ENCODE data around the gene IVD.

IVD gene

GRCh38 chr15:40382580-40383456 is 22.8 kb upstream of the IVD start, which contains the start of gene KNSTRN:
TSS of gene KNSTRN (plus strand) at chr15:40382721. CDS start at chr15:40382836, 115 bp downstream.
- 8% methylated on average over 50 of the region's 57 CpGs for WGBS (ENCODE audit: insufficient coverage)
- DNase-seq, result peak; percentile 93 to 96 (median 95)
- peak within 1 kb of the TSS; percentile 54 to 83 for H3K27ac ChIP-seq (ENCODE audit: insufficient read depth in 1 of 2, low read depth in 1 of 2, low read length in 2 of 2, poor library complexity in 1 of 2, severe bottlenecking in 2 of 2)
- no peaks in the 10 kb centered on the region for H3K27me3 ChIP-seq (replicated peaks in 2 of 5; ENCODE audit: control insufficient read depth in 4 of 5, insufficient read depth in 5 of 5, low read length in 4 of 5)
- H3K36me3 ChIP-seq (ENCODE audit: control insufficient read depth in 4 of 4, insufficient read depth in 4 of 4, low read length in 3 of 4), result peaks cover 10 to 30% (median 16%) of the 10 kb centered on the region in 4 experiments
- CTCF ChIA-PET, result interaction anchor here (0.7 to 4.5 kb wide), 9 partner anchors 9 to 312 kb away, joined by 3 to 33 read pairs (median 4); partner anchors contain the start of gene RAD51
- H3K4me3 ChIP-seq (ENCODE audit: control insufficient read depth in 1 of 7, extremely low read depth in 1 of 7, insufficient read depth in 4 of 7, low read depth in 2 of 7, low read length in 6 of 7), result peak within 1 kb of the TSS; percentile 78 to 97 (median 93)
- peaks cover 5 to 21% (median 14%) of the 10 kb centered on the region in 4 experiments for H3K4me1 ChIP-seq (ENCODE audit: control extremely low read depth in 1 of 4, control insufficient read depth in 4 of 4, insufficient read depth in 4 of 4, low read length in 3 of 4)
- no peaks in the 10 kb centered on the region for H3K9me3 ChIP-seq (ENCODE audit: control extremely low read depth in 1 of 5, control insufficient read depth in 4 of 5, insufficient read depth in 2 of 5, low read depth in 1 of 5, low read length in 4 of 5)
- POLR2A ChIA-PET, result interaction anchor here (1.0 kb wide), 1 partner anchor 14 kb away, joined by 3 read pairs; no protein-coding TSS in a partner anchor

- H3K9me3 ChIP-seq (ENCODE audit: control extremely low read depth in 1 of 5, control insufficient read depth in 4 of 5, insufficient read depth in 2 of 5, low read depth in 1 of 5, low read length in 4 of 5), result no peaks in the 10 kb centered on the region
- CTCF ChIA-PET, result interaction anchor here (1.1 to 2.0 kb wide), 6 partner anchors 11 to 20 kb away, joined by 3 to 4 read pairs (median 3); partner anchors contain the start of gene IVD
- no peak overlapping the region for H3K4me3 ChIP-seq (ENCODE audit: control insufficient read depth in 1 of 7, extremely low read depth in 1 of 7, insufficient read depth in 4 of 7, low read depth in 2 of 7, low read length in 6 of 7)
- H3K27ac ChIP-seq (ENCODE audit: insufficient read depth in 1 of 2, low read depth in 1 of 2, low read length in 2 of 2, poor library complexity in 1 of 2, severe bottlenecking in 2 of 2), result no peak overlapping the region
- H3K27me3 ChIP-seq (replicated peaks in 2 of 5; ENCODE audit: control insufficient read depth in 4 of 5, insufficient read depth in 5 of 5, low read length in 4 of 5), result no peaks in the 10 kb centered on the region
- H3K36me3 ChIP-seq (ENCODE audit: control insufficient read depth in 4 of 4, insufficient read depth in 4 of 4, low read length in 3 of 4), result peaks cover 19 to 59% (median 30%) of the 10 kb centered on the region in 4 experiments
- no peak for DNase-seq
- 100% methylated on average over 2 of the region's 3 CpGs for WGBS (ENCODE audit: insufficient coverage)
- POLR2A ChIA-PET, result no interaction called here
- H3K4me1 ChIP-seq (ENCODE audit: control extremely low read depth in 1 of 4, control insufficient read depth in 4 of 4, insufficient read depth in 4 of 4, low read length in 3 of 4), result peaks cover 5 to 21% (median 12%) of the 10 kb centered on the region in 4 experiments
Observed at GRCh38 chr15:40386480-40386879, 19.1 kb upstream of the IVD start.

GRCh38 chr15:40388941-40389823 is 16.4 kb upstream of the IVD start:
- ChIA-PET POLR2A (interaction anchor here (0.7 kb wide), 1 partner anchor 26 kb away, joined by 3 read pairs; no protein-coding TSS in a partner anchor), CTCF (interaction anchor here (1.2 to 1.7 kb wide), 2 partner anchors 17 to 21 kb away, joined by 3 to 6 read pairs; no protein-coding TSS in a partner anchor)
- 98% methylated on average over 12 of the region's 13 CpGs for WGBS (ENCODE audit: insufficient coverage)
- Histone ChIP-seq H3K27ac (ENCODE audit: insufficient read depth in 1 of 2, low read depth in 1 of 2, low read length in 2 of 2, poor library complexity in 1 of 2, severe bottlenecking in 2 of 2) (no peak overlapping the region), H3K36me3 (ENCODE audit: control insufficient read depth in 4 of 4, insufficient read depth in 4 of 4, low read length in 3 of 4) (peaks cover 28 to 85% (median 47%) of the 10 kb centered on the region in 4 experiments), H3K4me3 (ENCODE audit: control insufficient read depth in 1 of 7, extremely low read depth in 1 of 7, insufficient read depth in 4 of 7, low read depth in 2 of 7, low read length in 6 of 7) (no peak overlapping the region), H3K27me3 (replicated peaks in 2 of 5; ENCODE audit: control insufficient read depth in 4 of 5, insufficient read depth in 5 of 5, low read length in 4 of 5) (no peaks in the 10 kb centered on the region), H3K9me3 (ENCODE audit: control extremely low read depth in 1 of 5, control insufficient read depth in 4 of 5, insufficient read depth in 2 of 5, low read depth in 1 of 5, low read length in 4 of 5) (no peaks in the 10 kb centered on the region), H3K4me1 (ENCODE audit: control extremely low read depth in 1 of 4, control insufficient read depth in 4 of 4, insufficient read depth in 4 of 4, low read length in 3 of 4) (peaks cover 0 to 11% (median 2%) of the 10 kb centered on the region in 4 experiments)
- DNase-seq, result peak in 1 of 3 donors; percentile 15

GRCh38 chr15:40389824-40390595 is 15.6 kb upstream of the IVD start:
- Histone ChIP-seq H3K27ac (ENCODE audit: insufficient read depth in 1 of 2, low read depth in 1 of 2, low read length in 2 of 2, poor library complexity in 1 of 2, severe bottlenecking in 2 of 2) (no peak overlapping the region), H3K27me3 (replicated peaks in 2 of 5; ENCODE audit: control insufficient read depth in 4 of 5, insufficient read depth in 5 of 5, low read length in 4 of 5) (no peaks in the 10 kb centered on the region), H3K36me3 (ENCODE audit: control insufficient read depth in 4 of 4, insufficient read depth in 4 of 4, low read length in 3 of 4) (peaks cover 28 to 83% (median 48%) of the 10 kb centered on the region in 4 experiments), H3K4me3 (ENCODE audit: control insufficient read depth in 1 of 7, extremely low read depth in 1 of 7, insufficient read depth in 4 of 7, low read depth in 2 of 7, low read length in 6 of 7) (no peak overlapping the region), H3K4me1 (ENCODE audit: control extremely low read depth in 1 of 4, control insufficient read depth in 4 of 4, insufficient read depth in 4 of 4, low read length in 3 of 4) (peaks cover 0 to 3% (median 0%) of the 10 kb centered on the region in 4 experiments), H3K9me3 (ENCODE audit: control extremely low read depth in 1 of 5, control insufficient read depth in 4 of 5, insufficient read depth in 2 of 5, low read depth in 1 of 5, low read length in 4 of 5) (no peaks in the 10 kb centered on the region)
- 100% methylated on average over 2 of the region's 2 CpGs for WGBS (ENCODE audit: insufficient coverage)
- ChIA-PET CTCF (interaction anchor here (0.6 to 1.7 kb wide), 4 partner anchors 15 to 52 kb away, joined by 3 to 6 read pairs (median 4); no protein-coding TSS in a partner anchor), POLR2A (interaction anchor here (0.7 kb wide), 1 partner anchor 27 kb away, joined by 3 read pairs; no protein-coding TSS in a partner anchor)
- no peak for DNase-seq

GRCh38 chr15:40392986-40393948 is 12.3 kb upstream of the IVD start:
- ChIA-PET POLR2A (no interaction called here), CTCF (interaction anchor here (1.6 to 2.4 kb wide), 2 partner anchors 11 to 25 kb away, joined by 4 to 9 read pairs; partner anchors contain the start of gene KNSTRN)
- Histone ChIP-seq H3K4me3 (ENCODE audit: control insufficient read depth in 1 of 7, extremely low read depth in 1 of 7, insufficient read depth in 4 of 7, low read depth in 2 of 7, low read length in 6 of 7) (no peak overlapping the region), H3K27ac (ENCODE audit: insufficient read depth in 1 of 2, low read depth in 1 of 2, low read length in 2 of 2, poor library complexity in 1 of 2, severe bottlenecking in 2 of 2) (no peak overlapping the region), H3K36me3 (ENCODE audit: control insufficient read depth in 4 of 4, insufficient read depth in 4 of 4, low read length in 3 of 4) (peaks cover 11 to 61% (median 35%) of the 10 kb centered on the region in 4 experiments), H3K4me1 (ENCODE audit: control extremely low read depth in 1 of 4, control insufficient read depth in 4 of 4, insufficient read depth in 4 of 4, low read length in 3 of 4) (peaks cover 2 to 23% (median 10%) of the 10 kb centered on the region in 4 experiments), H3K9me3 (ENCODE audit: control extremely low read depth in 1 of 5, control insufficient read depth in 4 of 5, insufficient read depth in 2 of 5, low read depth in 1 of 5, low read length in 4 of 5) (no peaks in the 10 kb centered on the region), H3K27me3 (replicated peaks in 2 of 5; ENCODE audit: control insufficient read depth in 4 of 5, insufficient read depth in 5 of 5, low read length in 4 of 5) (no peaks in the 10 kb centered on the region)
- no peak for DNase-seq
- WGBS (ENCODE audit: insufficient coverage), result 100% methylated on average over 1 of the region's 4 CpGs

Data from common myeloid progenitor, CD34-positive (primary cell).